ENCODE data around the gene C6orf15.

Gene C6orf15

GRCh38 chr6:31107052-31107451 lies 5.3 kb downstream of the C6orf15 start:
- no peak for DNase-seq (ENCODE audit: low spot score)

DNA sequence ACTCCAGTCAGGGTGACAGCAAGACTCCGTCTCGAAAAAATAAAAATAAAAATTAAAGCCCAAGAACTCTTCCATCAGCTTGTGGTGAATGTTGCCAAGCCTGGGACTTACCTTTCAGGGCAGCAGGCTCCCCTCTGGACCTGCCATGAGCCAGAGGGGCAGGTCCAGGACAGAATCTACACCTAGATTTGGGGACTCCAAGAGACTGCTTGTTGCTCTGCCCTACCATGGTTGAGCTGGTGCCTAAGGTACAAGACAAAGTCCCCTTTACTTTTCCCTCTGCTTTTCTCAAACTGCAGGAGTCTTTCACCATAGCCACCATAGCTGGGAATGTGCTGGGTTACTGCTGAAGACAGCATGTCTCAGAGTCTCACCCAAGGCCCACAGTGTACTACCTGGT lies 9.2 kb downstream of the C6orf15 start:
- no peak for DNase-seq (ENCODE audit: low spot score)

DNA sequence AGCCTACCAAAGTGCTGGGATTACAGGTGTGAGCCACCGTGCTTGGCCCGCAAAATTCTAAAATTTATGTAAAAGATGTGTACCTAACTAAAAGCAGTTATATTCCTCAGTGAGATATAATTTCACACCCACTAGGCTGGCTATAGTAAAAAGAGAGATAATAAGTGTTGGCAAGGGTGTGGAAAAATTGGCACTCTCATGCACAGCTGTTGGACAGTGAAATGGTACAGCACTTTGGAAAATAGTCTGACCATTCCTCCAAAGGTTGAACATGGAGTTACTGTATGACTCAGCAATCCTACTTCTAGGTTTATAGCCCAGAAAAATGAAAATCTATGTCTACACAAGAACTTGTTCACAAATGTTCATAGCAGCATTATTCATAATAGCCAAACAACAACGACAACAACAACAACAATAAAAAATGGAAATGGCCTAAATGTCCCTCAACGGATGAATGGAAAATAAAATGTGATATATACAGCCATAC lies 13.9 kb downstream of the C6orf15 start:
- no peak for DNase-seq (ENCODE audit: low spot score)

- no peak for DNase-seq (ENCODE audit: low spot score)
These were observed 15.7 kb downstream of the C6orf15 start for GRCh38 chr6:31096656-31097055.

DNA sequence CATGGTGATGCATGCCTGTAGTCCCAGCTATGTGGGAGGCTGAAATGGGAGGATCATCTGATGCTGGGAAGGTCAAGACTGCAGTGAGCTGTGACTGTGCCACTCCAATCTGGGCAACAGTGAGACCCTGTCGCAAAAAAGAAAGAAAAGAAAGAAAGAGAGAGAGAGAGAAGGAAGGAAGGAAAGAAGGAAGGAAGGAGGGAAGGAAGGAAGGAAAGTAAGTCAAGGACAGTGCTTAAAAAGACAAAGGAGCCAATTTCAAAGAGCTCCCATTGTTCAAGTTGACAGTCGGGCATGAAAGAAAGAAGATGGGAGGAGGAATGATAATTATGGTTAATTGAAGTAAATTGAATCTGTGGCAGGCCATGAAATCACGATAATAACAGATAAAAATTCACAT lies 16.2 kb downstream of the C6orf15 start:
- DNase-seq (ENCODE audit: low spot score), result no peak

DNA sequence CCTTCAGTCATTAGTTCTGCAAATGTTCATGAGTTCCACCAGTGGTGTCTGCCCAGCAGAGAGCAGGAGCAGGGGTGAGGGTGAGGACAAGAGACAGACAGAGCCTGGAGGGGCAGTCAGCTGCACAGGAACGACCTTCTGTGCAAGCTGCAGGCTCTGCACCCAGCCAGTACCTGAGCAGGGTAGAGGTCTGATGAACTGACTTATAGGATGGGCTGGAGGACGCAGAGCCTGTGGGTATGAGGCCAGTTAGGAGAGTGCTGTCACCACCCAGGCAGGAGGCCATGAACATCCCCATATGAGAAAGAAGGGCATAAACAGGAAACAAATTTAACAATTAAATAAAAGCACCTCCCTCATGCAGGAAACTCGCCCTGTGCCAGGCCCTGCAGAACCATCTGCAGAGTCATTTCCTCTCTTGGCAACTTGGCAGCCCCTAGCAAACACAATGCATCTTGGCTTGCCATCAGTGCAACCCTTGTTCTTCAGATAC lies 17.9 kb downstream of the C6orf15 start:
- DNase-seq (ENCODE audit: low spot score), result no peak

DNA sequence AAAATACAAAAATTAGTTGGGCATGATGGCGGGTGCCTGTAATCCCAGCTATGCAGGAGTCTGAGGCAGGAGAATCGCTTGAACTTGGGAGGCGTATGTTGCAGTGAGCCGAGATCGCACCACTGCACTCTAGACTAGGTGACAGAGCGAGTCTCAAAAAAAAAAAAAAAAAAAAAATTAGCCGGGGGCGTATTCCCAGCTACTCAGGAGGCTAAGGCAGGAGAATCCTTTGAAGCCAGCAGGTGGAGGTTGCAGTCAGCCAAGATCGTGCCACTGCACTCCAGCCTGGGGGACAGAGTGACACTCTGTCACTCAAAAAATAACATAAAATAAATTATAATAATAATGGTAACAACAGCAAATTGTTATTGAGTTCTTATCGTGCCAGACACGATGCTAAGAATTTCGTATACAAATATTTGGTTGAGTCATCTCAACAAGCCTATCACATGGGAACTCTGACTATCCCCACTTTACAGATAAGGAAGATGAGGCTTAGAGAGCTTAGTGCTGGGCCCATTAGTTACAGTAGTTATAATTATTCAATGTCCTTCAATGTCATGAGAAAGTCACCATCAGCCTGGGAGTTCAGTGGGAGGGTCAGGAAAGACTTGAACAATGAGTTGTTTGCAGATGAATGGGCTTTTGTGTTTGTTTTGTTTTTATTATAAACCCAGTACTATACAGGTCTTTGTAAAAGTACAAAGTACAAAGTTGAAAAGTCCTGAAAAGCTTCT lies 19.4 kb downstream of the C6orf15 start:
- DNase-seq (ENCODE audit: low spot score), result no peak

GRCh38 chr6:31092238-31092637 lies 20.1 kb downstream of the C6orf15 start:
- DNase-seq (ENCODE audit: low spot score), result no peak

GRCh38 chr6:31091680-31092079 lies 20.7 kb downstream of the C6orf15 start:
- DNase-seq (ENCODE audit: low spot score), result no peak

DNA sequence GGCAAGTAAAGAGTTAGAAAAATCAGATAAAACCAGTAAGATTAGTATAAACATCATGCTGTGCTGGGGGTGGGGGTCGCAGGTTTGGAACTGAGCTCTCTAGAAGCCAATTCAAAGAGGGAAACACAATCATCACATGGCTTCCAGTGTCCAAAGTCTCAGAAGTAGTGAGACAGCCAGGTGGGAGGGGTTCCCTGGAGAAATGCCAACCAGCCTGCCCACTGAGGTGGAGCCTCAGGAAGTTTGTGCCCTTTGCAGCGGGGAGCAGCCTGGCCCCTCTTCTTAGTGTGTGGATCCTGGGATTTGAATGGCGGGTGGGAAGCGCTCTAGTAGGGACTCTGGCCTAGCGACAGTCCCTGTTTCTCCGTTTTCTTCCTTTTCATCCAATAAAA lies 21.4 kb downstream of the C6orf15 start:
- no peak for DNase-seq (ENCODE audit: low spot score)

DNA sequence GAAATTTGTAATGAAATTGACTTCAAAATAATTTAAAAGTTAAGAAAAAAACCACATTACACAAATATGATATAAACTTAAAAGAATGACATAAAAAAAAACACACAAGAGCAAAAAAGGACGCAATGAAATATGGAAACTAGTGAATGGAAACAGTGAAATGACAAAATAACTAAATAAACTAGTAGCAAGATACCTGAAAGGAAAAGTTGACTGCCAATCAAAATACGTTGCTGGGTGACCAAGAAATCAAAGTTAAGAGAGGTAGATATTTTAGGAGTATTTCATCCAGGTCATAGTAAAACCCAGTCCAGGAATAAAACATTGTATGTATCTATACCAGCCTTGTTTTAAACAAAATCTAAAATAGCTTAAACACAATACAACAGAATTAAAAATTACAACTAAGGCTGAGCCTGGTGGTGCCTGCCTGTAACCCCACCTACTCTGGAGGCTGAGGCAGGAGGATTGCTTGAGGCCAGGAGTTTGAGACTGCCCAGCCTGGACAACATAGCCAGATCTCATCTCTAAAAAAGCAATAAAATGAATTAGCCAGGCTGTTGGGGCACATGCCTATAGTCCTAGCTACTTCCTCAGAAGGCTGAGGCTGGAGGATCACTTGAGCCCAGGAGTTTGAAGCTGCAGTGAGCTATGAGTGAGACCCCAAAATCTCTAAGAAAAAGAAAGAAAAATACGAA lies 22.0 kb downstream of the C6orf15 start:
- no peak for DNase-seq (ENCODE audit: low spot score)

GRCh38 chr6:31087494-31088089 lies 24.8 kb downstream of the C6orf15 start:
- peak; percentile 92 for DNase-seq (ENCODE audit: low spot score)

DNA sequence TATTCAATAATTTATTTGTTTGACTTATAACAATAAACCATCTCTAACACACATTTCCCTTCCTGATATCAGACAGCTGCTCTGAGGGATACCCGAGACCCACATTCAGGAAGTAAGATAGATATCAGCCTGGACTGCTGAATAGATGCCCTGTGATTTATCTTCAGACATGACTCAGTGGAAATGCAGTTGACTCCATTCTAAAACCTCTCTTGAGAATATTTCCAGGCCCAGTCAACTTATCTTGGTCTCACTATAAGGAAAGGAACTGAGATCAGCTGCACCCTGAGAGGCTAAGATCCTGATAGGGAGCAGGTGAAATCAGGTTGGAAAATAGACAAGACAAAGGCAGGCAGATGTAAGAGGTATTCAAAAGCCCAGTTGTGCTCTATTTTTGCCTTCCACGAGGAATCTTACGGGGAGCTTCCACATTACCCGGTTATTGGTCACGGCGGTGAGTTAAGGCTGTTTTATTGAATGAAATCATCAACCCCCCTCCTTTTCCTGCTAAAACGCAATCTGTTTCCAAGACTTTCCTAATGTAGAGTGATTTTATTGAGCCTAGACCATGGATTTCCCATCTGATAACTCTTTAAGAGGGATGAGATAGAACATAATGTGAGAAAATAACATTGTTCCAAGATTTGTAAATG lies 25.5 kb downstream of the C6orf15 start:
- peak; percentile 46 for DNase-seq (ENCODE audit: low spot score)

DNA sequence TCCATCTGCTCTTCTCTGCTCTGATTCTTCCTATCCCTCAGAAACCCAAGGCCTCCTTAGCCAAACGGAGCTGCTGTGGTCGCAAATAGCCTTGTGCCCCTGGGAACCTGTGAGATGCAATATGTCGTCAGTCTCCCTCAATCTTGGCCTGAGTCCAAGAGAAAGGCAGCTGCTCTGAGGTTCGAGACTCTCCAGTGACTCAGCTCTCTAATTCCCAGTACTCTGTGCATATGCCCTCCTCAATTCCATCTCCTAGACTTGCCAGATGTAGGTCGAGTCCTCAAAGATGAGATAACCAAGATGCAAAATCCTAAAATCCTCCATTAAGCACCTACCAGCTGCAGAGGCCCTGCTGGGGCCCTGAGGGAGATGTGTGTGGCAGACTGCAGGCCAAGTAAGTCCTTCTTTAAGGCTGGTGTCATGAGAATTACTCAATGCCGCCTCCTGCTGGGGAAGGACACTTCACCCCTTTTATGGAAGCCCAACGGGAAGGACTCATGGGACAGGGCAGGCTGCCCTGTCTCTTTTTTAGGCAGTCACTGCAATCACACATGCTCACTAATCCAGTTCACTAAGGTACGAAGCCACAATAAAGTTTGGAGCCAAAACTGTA lies 28.5 kb downstream of the C6orf15 start:
- peak; percentile 36 for DNase-seq (ENCODE audit: low spot score)

DNA sequence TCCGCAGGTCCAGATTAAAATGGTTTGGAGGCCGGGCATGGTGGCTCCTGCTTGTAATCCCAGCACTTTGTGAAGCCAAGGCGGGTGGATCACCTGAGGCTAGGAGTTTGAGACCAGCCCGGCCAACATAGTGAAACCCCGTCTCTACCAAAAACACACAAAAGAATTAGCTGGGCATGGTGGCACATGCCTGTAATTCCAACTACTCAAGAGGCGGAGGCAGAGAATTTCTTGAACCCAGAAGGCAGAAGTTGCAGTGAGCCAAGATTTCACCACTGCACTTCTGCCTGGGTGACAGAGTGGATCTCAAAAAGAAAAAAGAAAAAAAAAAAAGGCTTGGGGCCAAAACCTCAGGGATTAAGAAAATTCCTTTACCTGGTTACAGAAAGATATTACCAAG lies 30.5 kb downstream of the C6orf15 start:
- DNase-seq (ENCODE audit: low spot score), result no peak

- peak; percentile 83 for DNase-seq (ENCODE audit: low spot score)
These were observed 32.6 kb downstream of the C6orf15 start for GRCh38 chr6:31079656-31080261.

DNA sequence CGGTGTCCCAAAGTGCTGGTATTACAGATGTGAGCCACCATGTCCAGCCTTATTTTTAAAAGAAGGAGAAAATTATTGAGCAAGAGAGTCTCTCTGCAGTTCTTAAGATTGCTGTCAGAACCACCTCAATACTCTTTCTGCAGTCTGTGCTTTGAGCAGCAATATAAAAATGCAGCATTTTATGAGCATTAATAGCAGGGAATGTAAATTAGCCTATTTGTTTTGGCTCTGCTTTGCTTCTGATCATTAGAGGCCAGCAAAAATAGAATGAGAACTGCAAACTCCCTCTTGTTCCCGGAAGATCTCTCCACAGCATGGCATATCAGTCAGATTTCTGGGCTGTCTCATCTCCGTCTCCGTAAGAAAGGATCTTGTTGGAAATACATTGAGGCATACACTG lies 35.8 kb downstream of the C6orf15 start:
- DNase-seq (ENCODE audit: low spot score), result no peak

DNA sequence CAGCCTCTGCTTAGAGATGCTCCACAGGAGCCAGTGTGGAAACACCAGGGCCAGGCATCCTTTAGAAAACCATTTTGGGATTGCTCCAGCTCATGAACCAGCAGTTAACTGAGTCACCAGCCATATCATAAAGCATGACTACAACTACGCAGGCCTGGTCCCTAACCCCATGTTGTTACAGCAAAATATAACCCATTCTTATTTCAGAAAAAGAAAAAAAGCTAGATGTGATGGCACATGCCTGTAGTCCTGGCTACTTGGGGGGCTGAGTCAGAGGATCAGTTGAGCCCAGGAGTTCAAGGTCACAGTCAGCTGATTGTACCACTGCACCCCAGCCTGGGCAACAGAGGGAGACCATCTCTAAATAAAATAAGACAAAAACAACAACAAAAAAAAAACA lies 36.8 kb downstream of the C6orf15 start:
- DNase-seq (ENCODE audit: low spot score), result peak; percentile 33

DNA sequence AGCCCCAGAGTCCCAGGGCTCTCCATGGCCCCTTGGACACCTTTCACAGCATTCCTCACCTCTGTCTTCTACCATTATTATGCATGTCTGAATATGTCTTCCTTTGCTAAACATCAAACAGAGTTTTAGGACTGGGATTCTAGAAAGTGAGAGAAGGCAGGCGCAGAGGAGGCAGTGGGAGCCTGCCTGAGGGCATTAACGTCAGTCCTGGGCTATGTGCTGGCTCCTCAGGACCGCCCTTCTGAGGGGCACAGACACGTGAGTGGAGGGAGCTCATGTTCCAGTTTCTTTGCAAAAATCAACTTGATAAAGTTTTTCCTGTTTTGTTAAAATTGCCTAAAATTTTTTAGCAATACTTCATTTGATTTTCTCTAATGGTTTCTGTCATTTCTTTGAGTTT lies 38.0 kb downstream of the C6orf15 start:
- no peak for DNase-seq (ENCODE audit: low spot score)

DNA sequence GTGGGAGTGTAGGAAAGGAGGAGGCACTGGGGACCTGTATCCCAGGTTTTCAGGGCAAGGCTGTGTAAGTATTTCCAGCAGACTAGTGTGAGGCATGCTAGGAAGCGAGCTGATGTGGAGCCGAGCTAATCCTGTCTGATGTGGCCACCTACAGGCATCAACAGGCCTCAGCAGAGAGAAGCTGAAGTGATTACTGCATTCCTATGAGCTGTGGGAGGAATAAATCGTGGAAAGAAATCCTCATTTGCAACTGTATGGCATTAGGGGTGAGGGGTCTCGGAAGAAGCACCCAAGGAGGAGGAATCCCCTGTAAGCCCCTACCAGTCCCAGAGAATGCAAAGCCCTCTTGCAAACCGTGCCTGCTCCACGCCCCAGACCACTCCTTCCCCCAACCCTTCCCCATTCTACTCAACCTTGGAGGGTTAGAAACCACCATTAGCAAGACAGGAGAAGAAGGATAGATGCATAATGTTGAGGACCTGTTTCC lies 41.6 kb downstream of the C6orf15 start:
- DNase-seq (ENCODE audit: low spot score), result peak; percentile 84

GRCh38 chr6:31068669-31069340 lies 43.6 kb downstream of the C6orf15 start:
- peak; percentile 90 for DNase-seq (ENCODE audit: low spot score)

Measured in GM03348 (cell line).